AG04449 (cell line): ENCODE data around the gene CASK.
"Not testable (repeated sequence)": the region's sequence is repeated elsewhere in the genome, so short reads cannot be mapped to it uniquely, and the experiment has no call there.

Experiments used
- CTCF ChIA-PET: fragments of 350-600 bp; formaldehyde crosslinking; extraction: SDS; loops from one replicate; lab custom pipeline; 2021; ENCODE audit warnings: antibody characterized with exemption; lab: Yijun Ruan, JAX
- POLR2A ChIA-PET: fragments of 400-600, 350-600 bp; formaldehyde crosslinking; extraction: SDS; loops from one replicate; lab custom pipeline; 2020; ENCODE audit warnings: antibody characterized with exemption, inconsistent platforms; lab: Yijun Ruan, JAX
- DNase-seq: peaks from one replicate; pipeline ENCODE4 v3.0.0-alpha.2; 2010; ENCODE audit warnings: low read depth, low spot score
- H3K4me3 ChIP-seq: 2 replicates; pipeline ENCODE4 v1.5.1; 2011; ENCODE audit warnings: low read depth, mild to moderate bottlenecking, control low read depth, low read length
- TF ChIP-seq, protein P1 (sequence below): IDR thresholded peaks from one replicate; pipeline ENCODE4 v1.5.1; 2011; ENCODE audit warnings: mild to moderate bottlenecking, moderate library complexity, low read length, control low read depth, inconsistent platforms; ENCODE audit not compliant: insufficient read depth; ENCODE audit errors: missing control alignments

The CASK gene

DNA sequence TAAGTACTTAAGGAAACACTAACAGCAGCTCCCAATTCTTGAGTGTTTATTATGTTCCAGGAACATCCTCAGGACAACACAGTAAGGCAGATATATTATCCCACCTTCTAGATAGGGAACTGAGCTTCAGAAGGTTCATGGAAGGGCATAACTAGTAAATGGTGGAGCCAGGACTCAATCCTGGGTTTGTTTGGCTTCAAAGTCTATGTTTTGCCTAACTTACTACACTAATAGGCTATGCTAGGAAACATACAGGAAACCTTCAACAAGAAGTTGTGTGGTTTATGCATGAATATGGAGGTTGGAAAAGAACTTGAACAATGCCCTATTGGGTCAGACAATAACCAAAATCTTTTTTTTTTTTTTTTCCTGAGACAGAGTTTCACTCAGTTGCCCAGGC lies 307.1 kb downstream of the CASK start:
- no peak overlapping the region for H3K4me3 ChIP-seq
- TF ChIP-seq, protein P1, sequence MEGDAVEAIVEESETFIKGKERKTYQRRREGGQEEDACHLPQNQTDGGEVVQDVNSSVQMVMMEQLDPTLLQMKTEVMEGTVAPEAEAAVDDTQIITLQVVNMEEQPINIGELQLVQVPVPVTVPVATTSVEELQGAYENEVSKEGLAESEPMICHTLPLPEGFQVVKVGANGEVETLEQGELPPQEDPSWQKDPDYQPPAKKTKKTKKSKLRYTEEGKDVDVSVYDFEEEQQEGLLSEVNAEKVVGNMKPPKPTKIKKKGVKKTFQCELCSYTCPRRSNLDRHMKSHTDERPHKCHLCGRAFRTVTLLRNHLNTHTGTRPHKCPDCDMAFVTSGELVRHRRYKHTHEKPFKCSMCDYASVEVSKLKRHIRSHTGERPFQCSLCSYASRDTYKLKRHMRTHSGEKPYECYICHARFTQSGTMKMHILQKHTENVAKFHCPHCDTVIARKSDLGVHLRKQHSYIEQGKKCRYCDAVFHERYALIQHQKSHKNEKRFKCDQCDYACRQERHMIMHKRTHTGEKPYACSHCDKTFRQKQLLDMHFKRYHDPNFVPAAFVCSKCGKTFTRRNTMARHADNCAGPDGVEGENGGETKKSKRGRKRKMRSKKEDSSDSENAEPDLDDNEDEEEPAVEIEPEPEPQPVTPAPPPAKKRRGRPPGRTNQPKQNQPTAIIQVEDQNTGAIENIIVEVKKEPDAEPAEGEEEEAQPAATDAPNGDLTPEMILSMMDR = no peak
- POLR2A ChIA-PET = no interaction called here
- CTCF ChIA-PET = no interaction called here
- DNase-seq = no peak

DNA sequence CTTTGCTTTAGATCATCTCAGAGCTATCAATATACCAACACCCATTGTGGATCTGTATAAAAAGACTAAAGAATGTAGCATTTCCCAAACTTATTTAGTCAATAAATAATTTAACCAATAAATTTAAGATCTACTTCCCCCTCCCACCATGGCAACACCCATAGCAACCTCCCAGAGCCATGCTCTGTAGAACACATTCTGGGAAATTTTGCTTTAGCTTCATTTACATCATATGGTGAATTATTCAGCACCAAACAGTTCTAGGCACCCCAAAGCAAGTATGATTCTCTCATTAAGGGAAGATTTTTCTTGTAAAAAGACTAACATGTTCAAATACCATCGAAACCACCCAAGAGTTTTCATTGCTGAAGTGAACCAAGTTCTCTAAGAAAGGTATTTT lies 315.1 kb downstream of the CASK start:
- POLR2A ChIA-PET = no interaction called here
- DNase-seq = no peak
- H3K4me3 ChIP-seq = no peak overlapping the region
- TF ChIP-seq, protein P1 = no peak
- CTCF ChIA-PET = no interaction called here

DNA sequence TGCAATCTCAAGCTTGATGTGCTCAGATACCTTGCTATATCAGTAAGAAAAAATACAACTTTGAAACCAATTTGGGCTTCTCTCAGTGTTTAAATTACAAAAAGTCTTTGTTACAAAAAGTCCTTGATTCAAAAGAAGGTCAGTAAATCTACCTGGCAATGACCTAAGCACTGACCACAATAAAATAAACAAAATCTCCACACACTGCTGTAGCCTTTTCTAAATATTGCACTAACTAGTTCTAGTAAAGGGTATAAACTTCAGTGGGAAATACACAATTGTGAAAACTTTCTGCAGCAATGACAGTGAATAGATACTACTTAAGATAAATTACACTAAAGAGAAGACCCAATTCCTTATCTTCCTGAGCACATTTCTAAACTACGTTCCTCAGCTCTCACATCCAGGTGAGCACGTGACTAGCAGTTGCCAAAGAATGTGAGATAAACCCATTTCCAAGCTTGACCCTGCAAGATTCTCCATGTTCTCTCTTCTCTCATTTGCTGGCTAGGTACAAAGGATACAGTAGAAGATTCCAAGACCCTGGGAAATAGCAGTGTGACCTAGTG lies 316.0 kb downstream of the CASK start:
- no peak overlapping the region for H3K4me3 ChIP-seq
- CTCF ChIA-PET = no interaction called here
- TF ChIP-seq, protein P1 = no peak
- POLR2A ChIA-PET = no interaction called here
- no peak for DNase-seq

DNA sequence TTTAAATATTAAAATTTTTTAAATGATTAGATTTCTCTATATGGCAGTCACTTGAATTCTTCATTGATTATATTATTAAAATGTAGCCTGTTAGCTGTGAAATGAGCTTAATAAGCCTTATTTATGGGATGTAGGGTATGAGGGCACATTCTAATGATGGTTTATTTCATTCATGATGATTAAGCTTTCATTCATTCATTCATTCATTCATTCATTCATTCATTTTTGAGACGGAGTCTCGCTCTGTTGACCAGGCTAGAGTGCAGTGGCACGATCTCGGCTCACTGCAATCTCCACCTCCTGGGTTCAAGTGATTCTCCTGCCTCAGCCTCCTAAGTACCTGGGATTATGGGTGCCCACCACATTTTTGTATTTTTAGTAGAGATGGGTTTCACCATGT lies 317.3 kb downstream of the CASK start:
- CTCF ChIA-PET, H3K4me3 ChIP-seq, POLR2A ChIA-PET, DNase-seq: not testable (repeated sequence)

DNA sequence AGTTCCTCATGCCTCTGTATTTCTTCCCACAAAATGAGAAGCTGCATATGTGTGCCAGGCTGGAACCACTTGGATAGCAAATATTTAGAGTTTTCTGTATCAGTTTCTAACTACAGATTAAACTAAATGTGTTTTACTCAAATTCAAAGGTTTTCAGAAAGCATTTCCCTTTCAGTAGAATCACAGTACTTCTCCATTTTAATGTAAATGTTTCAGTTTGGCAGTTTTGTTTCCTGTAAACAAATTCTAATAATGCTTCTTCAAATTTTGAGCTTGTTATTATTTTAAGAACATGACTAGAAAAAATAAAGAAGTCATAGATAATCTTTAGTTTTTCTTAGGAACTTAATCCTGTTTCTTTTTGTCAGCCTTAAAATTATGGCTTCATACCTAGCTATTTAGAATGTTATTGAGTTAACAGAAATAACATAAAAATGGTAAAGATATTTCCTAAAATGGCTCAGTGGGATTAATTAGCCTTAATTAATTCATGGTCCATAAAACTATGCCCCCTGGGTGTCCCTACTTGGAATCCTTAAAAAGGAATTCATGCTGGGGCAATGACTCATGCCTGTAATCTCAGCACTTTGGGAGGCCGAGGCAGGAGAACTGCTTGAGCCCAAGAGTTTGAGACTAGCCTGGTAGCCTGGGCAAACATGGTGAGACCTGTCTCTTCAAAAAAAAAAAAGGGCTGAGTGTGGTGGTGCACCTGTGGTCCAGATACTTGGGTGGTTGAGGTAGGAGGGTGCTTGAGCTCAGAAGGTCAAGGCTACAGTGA lies 318.4 kb downstream of the CASK start:
- POLR2A ChIA-PET = no interaction called here
- CTCF ChIA-PET = no interaction called here
- TF ChIP-seq, protein P1 = no peak
- no peak overlapping the region for H3K4me3 ChIP-seq
- DNase-seq = no peak

DNA sequence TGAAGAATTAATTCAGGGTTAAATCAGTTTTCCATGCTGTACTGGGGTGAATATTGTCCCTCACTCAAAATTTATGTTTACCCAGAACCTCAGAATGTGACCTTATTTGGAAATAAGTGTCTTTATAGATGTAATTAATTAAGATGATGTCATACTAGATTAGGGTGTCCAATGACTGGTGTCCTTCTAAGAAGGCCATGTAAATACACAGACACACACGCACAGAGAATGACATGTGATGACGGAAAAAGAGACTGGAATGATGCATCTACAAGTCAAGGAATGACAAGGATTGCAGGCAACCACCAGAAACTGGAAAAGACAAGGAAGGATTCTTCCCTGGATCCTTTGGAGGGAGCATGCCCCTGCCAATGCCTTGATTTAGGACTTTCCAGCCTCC lies 319.2 kb downstream of the CASK start:
- ChIA-PET POLR2A (no interaction called here), CTCF (no interaction called here)
- no peak overlapping the region for H3K4me3 ChIP-seq
- DNase-seq = no peak
- TF ChIP-seq, protein P1 = no peak
